SH-SY5Y (cell line): ENCODE data around the gene LFNG.

Experiments used
- GATA2 ChIP-seq: IDR thresholded peaks from 2 replicates; pipeline ENCODE4 v1.6.1; 2011; ENCODE audit warnings: mild to moderate bottlenecking, low read depth, low read length
- GATA3 ChIP-seq: IDR thresholded peaks from 2 replicates; pipeline ENCODE4 v1.6.1; 2011; ENCODE audit warnings: low read depth, mild to moderate bottlenecking, low read length, moderate library complexity

GRCh38 chr7:2503056-2503941, 16.3 kb upstream of the LFNG start:
- TF ChIP-seq GATA3, result no peak
- no peak for TF ChIP-seq GATA2
